ENCODE data around the gene MEIS3. TPM values are rescaled to one million over a fixed set of nuclear protein-coding genes. Genes with fewer than 3 reads are reported as not detected.

Gene MEIS3
- total RNA-seq, 1 donor from 2014 or later: 9.4 TPM

Other genes starting within 250 kb of the MEIS3 start
- 2.6 TPM for gene BBC3, start 188.3 kb downstream of the MEIS3 start, total RNA-seq
- 4.2 TPM for gene CCDC9, start 163.0 kb downstream of the MEIS3 start, total RNA-seq
- gene INAFM1, start 144.6 kb downstream of the MEIS3 start, total RNA-seq: 1.6 TPM
- gene C5AR1, start 109.7 kb downstream of the MEIS3 start, total RNA-seq: 1.0 TPM
- 0.52 TPM for gene C5AR2, start 87.4 kb downstream of the MEIS3 start, total RNA-seq
- gene DHX34, start 70.2 kb downstream of the MEIS3 start, total RNA-seq: 7.8 TPM
- under 0.01 TPM for gene SLC8A2, start 52.4 kb upstream of the MEIS3 start, total RNA-seq
- 2.1 TPM for gene KPTN, start 64.7 kb upstream of the MEIS3 start, total RNA-seq
- gene NAPA, start 95.5 kb upstream of the MEIS3 start, total RNA-seq: 28.2 TPM
- gene ZNF541, start 153.6 kb upstream of the MEIS3 start, total RNA-seq: not detected
- 3.7 TPM for gene BICRA, start 189.6 kb upstream of the MEIS3 start, total RNA-seq